Activated CD4-positive, alpha-beta T cell treated with anti-CD3 and anti-CD28 coated beads for 4 hours (primary cell): Measurements from ENCODE around the gene TP53I13.
"Not testable (repeated sequence)": the region's sequence is repeated elsewhere in the genome, so short reads cannot be mapped to it uniquely, and the experiment has no call there.

Source experiments
- DNase-seq, 2 donors: peaks; one replicate each; pipeline ENCODE4 v3.0.0-alpha.2; 2020

TP53I13 gene, protein sequence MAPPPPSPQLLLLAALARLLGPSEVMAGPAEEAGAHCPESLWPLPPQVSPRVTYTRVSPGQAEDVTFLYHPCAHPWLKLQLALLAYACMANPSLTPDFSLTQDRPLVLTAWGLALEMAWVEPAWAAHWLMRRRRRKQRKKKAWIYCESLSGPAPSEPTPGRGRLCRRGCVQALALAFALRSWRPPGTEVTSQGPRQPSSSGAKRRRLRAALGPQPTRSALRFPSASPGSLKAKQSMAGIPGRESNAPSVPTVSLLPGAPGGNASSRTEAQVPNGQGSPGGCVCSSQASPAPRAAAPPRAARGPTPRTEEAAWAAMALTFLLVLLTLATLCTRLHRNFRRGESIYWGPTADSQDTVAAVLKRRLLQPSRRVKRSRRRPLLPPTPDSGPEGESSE

DNA sequence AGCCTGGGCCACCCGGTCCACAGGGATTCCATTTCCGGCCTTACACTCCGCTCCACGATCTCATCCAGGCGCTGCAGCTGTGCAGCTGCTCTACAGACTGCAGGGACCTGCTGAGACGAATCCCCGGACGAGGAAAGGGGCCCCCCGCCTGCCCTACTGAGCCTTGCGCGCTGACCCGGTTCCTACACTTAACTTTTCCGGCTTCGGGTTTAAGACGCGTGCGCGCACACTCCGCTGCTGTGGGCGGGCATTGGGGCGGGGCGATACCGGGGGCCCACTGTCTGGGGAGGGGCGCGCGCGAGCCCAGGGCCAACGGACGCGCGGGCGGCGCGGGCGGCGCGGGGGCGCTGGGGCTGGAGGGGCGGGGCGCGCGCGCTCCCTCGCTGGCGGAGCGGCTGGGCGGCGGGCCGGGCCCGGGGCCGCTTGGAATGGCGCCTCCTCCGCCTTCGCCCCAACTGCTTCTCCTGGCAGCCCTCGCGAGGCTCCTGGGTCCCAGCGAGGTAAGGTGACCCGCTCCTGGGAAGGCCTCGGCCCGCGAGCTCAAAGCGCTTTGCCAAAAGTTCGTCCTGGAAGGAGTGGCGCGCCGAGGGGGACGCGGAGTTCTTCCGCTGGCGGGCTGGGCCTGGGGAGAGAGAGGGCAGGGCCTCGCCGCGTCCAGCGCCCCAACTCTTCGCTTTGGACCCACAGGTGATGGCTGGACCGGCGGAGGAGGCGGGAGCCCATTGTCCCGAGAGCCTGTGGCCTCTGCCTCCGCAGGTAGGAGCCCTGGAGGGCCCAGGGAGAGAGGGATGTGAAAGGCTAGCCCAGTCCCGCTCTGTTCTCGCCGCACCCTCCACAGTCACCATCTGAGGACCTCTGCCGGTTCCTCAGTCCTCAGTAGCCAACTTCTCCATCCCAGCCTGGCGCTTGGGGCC, at the start of gene TP53I13:
Gene TP53I13 (plus strand): TSS at position 371 of the 914 bp plus-strand sequence. CDS start 58 bp downstream, at position 429.
- peak; percentile 93 to 94 for DNase-seq

DNA sequence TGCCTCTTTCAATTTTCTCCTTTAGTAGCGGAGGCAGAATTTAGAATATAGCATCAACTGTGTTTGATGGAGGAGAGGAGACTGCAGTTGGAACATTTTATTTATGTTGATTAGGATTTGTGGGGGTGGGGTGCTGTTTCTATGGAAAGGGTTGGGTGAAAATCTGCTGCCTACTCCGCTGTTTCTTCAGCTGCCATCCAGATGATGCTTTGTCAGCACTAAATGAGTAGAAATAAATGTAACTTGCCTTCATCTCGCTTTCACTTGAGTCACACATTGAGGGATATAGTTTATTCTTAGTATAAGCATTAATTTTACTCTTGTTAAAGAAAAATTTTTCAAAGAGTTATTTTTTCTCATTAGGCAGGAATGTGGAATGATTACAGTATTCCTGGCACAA, 43.8 kb upstream of the TP53I13 start:
- no peak for DNase-seq

DNA sequence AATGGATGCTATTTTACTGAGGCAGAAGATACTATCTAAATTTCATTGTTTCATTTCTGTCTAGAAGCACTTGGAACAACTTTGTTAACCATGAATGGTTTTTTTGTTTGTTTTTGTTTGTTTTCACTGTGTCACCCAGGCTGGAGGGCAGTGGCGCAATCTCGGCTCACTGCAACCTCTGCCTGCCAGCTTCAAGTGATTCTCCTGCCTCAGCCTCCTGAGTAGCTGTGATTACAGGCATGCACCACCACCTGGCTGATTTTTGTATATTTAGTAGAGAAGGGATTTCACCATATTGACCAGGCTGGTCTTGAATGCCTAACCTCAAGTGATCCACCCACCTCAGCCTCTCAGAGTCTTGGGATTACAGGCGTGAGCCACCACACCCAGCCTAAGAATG, 42.2 kb upstream of the TP53I13 start:
- DNase-seq = no peak

DNA sequence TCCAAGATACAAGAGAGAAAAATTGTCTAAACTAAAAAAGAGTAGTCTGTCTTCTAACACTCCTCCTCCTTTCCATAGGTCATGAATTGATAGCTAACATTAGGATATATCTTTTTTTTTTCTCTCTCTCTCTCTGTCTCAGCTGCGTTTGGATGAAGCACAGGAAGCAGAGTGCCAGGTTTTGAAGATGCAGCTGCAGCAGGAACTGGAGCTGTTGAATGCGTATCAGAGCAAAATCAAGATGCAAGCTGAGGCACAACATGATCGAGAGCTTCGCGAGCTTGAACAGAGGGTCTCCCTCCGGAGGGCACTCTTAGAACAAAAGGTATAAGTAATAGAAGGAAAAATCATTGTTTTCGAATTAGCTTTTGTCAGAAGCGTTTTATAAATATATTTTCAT, 34.5 kb upstream of the TP53I13 start:
- DNase-seq = no peak

DNA sequence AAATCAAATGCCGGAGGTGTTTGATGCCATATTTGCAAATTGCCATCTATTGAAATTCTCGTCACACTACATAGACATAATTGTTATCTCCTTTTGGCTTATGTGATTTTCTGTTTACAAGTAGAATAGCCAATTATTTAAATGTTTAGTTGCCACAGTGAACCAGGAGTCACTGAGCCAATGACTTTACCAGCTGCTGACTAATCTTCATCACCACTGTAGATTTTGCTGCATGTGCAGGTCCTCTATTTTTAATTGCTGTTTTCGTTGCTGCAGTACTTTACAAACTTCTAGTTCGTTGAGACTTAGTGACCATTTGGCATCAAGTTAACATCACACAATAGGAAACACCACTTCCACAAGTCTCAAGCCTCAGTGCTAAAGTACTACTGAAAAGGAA, 24.4 kb upstream of the TP53I13 start:
- no peak for DNase-seq

DNA sequence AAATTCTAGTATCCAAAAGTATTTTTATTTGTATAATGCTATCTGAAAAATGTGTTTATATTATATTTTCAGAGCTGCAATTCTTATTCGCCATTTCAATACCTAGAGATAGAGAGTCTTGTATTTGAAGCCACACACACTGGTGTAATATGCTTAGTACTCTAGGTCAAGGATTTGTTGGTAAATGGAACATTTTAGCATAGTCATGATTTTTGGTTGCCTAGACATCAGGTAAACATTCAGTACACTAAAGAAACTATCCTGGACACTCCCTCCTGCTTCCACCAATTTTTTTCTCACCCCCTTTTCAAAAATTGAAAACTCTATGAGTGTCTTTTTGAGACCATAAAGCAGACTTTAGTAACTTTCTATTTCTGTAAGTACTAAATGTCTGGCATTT, 22.4 kb upstream of the TP53I13 start:
- no peak for DNase-seq

DNA sequence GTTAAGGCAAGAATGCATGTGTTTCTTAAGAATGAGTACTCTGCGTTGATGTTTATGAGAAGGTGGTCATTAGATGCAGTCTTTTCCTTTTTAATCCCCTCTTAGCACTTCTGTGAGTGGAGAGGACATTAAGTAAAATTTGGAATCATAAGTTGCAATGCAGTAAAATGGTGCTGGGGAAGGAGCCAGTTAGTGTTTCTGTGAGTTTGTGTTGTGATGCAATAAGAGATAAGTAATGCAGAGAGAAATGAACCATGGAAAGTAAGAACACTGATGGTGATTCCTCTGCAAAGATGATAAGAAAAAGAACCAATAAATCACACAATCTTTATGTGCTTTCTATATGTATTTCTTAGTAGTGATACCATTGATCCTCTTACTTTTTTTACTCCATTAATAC, 21.7 kb upstream of the TP53I13 start:
- DNase-seq = no peak

DNA sequence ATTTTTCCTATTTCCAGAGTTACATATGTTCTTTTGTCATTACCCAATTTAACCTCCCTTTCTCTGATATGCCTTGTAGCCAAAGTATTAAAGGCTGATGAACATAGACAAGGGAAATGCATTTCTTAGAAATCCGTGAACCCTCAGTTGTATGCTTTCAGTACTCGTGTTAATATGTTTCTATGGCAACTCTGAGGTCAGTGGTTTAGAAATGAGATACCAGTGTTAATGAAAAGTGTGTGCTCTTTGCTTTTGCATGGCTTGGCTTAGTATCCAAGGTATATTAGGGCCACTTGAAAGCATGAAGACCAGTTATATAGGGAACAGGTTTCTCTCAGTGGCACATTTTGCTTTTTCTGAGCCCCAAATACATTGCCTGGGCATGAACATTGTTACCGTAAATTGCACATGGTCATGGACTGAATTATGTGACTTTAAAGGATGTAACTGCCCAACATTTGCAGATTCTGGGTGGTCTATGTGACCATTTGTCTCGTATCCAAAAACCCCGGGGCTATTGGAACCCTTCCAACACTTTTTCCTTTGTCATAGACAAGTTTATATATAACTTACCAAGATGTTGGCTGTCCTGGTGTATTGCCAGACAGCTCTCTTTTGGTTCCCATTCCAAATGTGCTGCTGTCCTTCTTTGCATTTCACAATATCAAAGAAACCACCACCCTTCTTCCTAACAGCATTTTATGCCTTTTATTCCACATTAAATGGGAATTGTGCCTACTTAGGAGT, 19.2 kb upstream of the TP53I13 start:
- no peak for DNase-seq

DNA sequence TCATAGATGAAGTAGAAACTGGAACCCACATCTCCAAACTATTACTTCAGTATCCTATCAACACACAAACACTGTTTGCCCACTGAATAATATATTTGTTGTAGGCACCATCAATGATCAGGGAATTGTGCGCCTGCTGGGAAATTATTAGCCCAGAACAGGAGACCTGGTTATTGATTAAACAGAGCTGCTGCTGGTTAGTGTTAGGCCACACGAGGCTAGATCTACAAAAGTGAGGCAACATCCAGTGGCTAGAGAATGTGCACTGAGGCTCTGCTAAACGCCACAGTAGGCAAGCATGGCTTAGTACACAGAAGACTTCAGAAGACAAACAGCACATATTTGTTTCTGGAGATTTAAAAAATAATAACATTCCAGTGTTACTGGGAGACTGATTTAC, 12.7 kb upstream of the TP53I13 start:
- DNase-seq = no peak

DNA sequence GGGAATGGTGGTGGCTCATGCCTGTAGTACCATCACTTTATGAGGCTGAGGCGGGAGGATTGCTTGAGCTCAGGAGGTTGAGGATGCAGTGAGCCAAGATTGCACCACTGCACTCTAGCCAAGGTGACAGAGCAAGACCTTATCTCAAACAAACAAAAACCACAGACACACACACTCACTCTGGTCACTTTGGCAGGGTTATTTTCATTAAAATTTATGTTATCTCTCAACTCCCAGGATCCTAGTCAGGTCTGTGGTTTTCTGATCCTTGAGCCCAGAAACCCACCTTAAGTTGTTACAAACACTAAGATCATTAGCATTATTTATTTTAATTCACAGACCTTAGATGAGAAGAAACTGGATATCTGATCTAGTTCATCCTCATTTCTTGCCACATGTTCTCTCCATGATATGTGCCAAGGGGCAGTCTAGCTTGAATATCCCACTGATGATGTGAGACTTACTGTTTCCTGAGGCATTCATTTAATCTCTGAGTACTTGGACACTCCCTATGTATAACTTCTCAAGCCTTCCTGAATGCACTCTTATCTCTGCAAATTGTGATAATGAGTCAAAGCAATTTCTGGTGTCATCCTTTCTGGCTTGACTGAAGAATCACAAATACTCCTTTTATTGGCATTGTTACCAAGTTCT, 11.3 kb upstream of the TP53I13 start:
- no peak for DNase-seq

DNA sequence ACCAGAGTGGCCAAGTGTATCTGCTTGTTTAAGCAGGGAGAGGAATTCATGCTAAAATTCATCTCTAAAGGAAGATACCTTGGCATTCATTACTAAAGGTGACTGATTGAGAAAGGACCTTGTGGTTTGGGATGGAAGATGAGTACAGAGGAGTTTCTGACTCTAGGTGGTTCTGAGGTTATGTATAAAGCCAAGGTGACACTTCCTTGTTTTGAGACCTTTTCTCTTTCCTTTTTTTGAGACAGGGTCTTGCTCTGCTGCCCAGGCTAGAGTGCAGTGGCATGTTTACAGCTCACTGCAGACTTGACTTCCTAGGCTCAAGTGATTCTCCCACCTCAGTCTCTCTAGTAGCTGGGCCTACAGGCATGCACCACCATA, 10.8 kb upstream of the TP53I13 start:
- no peak for DNase-seq

DNA sequence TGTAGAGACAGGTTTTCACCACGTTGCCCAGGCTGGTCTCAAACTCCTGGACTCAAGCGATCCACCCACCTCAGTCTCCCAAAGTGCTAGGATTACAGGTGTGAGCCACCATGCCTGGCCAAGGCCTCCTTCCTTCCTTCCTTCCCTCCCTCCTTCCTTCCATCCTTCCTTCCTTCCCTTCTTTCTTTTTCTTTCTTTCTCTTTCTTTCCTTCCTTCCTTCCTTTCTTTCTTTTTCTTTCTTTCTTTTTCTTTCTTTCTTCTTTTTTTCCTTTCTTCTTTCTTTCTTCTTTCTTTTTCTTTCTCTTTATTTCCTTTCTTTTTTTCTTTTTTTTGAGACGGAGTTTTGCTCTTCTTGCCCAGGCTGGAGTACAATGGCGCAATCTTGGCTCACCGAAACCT, 10.4 kb upstream of the TP53I13 start:
- DNase-seq = not testable (repeated sequence)

DNA sequence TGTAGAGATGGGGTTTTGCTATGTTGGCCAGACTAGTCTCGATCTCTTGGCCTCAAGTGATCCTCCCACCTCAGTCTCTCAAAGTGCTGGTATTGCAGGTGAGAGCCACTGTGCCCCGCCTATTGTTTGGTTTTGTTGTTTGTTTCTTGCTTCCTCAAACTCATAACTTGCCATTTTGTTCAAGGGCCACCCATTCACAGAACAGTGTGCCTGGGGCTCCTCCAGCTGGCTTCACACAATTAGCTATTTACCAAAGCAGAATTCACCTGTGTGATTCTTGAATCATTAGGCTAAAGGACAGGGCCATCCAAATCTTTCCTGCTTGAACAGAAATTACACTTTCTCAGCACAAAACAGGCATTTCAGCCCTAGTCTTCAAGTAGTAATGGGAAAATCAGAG, 8.9 kb upstream of the TP53I13 start:
- DNase-seq = no peak

DNA sequence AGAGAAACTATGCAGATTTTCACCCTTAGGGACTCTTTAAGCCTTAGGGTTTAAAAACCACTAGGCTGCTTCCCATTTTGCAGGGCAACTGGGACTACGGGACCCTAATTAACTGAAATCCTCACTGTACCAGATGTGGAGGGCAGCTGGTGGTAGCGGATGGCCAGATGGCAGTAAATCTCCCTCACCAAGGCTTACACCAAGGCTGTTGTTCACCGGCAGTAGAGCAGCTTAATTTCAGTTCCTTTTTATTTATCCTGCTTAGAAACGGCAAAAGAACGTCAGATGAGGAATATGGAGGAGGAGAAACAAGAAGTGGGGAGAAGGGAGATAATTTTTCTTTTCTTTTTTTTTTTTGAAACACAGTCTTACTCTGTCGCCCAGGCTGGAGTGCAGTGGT, 8.2 kb upstream of the TP53I13 start:
- no peak for DNase-seq

DNA sequence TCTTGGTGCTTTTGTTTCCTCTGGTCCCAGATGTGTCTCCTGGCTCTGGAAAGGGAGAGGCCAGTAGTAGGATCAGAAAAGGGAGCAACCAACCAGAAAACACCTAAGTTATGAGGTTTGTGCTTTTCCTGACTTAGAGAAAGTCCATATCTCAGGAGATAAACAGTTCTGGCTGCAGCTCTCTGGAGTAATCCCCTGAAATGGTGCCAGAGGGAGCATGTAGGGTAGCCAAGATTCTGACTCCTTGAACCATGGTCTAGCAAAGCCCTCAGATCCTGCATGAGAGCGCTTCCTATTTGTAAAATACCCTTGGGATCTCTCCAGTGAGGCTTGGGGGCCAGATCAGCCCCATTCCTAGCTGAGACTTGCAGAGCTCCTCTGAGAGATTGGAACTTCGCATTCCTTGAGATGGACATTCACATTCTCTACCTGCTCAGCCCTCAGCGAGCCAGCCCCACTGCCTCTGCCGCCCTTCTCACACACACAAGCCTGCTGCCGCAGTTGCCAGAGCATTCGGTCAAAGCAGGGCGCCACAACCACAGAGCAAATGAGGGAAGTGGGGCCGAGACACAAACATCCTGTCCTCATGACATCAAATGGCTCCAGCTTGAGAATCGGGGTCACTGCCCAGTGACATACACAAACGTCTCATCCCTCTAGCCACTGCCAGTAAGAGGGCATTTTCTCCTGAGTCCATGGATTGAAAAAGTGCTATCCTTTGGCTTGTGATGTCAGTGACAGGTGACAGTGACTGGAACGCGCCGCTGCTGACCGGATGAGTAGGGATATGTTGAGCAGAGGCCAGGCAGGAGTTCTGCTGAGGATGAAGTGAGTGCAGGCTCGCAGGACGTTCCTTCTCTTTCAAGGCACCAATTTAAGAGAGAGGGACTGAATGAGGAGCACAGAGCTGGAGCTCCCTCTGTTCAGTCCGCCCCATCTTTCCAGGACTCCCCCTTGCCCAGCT, 6.7 kb upstream of the TP53I13 start:
- no peak for DNase-seq

DNA sequence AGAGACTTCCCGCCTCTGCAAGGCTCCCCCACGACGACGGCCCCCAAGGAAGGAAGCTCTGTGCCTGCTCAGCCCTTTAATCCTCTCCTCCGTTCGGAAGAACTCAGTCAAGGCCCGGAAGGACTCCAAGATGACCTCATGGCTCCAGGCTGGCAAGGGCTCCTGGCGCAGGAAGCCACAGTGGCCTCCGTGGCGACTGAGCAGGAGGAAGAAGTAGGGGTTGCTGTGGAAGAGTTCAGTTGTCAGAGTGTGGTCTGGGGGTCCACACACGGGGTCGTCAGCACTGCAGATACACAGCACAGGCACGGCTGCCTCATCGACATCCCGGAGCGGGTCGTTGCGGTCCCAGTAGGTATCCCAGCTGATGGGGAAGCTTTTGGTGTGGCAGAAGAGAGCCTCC, 5.9 kb upstream of the TP53I13 start:
- no peak for DNase-seq

DNA sequence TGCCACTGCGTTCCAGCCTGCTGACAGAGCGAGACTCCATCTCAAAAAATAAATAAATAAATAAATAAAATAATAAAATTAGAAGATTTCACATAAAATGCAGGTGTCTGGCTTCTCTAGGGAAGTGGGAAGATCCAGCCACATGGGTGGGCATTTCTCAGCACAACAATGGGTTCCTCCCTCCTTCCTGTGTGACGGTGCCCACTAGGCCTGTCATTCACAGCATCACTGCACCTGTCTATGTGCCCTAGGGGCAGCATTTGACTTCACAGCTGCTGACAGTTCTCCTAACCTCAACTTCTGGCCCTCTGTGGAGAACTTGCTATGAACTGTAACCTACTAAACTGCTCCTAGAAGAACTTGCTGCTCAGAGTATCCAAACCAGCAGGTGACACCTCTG, 4.7 kb upstream of the TP53I13 start:
- no peak for DNase-seq

DNA sequence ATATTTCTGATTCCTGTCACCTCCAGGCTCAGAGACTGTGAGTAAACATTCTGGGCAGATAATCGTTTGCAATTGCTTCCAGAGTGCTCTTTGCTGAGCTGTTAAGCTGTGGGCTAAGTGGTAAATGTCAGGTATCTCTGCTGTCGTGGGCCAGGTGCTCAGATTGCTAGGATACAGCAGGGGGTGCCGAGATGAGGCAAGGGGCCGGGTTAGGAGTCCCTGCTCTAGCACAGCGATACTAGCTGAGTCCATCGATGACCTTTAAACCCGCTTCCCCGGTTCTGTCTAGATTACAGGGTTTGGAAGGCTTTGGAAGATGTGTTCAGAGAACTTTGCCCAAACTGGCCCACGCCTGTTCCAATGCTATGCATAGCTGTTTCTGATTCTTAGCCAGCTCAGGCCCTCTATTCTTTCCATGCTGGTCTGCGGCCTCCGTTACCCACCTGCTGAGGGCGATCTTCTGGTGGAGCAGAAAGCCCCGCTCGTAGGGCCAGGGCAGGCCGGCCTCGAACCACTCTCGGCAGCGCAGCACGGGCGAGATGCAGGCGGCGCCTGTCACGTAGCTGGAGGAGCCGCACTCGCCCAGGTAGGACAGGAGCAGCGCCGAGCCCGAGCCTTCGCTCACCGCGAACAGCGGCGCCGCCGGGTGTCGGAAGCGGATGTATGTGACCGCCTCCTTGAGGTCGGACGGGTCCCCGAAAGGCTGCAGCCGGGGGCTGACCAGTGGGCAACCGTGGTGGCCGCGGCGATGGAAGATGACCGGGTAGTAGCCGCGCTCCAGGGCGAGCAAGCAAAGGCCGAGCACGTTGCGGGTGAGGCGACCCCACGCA, 2.6 kb upstream of the TP53I13 start:
- DNase-seq = peak; percentile 47 to 63

DNA sequence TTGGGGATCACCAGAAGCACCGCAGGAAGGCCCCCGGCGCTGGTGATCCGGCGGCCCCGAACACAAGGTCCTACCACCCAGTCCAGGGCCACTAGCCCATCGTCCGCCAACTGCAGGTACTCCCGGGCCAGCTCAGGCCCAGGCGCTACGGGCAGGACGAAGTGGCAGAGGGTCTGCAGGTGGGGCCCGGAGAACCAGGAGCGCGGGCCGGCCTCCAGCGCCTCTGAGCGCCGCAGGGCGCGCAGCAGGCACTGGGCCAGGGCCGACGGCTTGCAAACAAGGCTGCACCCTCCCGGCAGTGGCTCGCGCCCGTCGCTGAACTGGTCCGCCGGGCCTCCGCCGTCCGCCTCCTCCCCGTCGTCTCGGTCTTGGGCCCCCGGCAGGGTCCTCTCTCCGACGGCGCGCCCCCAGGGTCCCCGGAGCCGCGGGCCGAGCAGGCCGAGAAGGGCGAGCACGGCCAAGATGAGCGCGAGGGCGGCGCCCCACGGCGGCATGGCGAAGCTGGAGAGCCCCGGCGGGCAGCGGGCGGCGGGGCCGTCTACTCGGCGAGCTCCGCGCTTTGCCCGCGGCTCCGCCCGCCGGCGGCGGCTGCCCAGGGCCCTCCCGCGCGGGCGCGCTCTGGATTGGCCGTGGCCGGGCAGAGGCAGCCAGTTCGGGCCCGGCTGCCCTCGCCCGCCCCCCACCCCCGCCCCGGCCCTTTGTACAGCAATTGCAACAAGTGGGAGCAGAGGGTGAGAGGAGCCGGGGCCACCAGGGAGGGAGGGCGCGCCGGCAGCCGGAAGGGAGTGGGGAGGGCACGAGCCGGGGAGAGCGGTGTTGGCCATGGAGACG, 1.8 kb upstream of the TP53I13 start, which contains the start of gene ABHD15:
Gene ABHD15 (minus strand): TSS at position 565 of the 831 bp plus-strand sequence. CDS start 71 bp downstream, at position 494.
- DNase-seq = peak; percentile 47 to 57

DNA sequence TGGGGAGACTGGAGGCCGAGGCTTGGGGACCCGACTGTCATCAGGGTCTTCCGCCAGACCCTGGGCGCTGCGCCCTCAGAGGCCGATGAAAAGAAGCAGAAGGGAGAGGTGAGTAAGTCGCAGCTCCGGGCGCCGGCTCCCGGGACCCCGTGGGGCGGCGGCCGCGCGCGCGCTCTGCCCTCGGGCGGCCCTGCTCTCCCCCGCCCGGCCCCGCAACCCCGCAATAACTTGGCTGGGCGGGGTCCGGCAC, 1.3 kb upstream of the TP53I13 start:
- DNase-seq = no peak
